H7 (cell line): ENCODE data around the gene PTPRU. TPM values are rescaled to one million over a fixed set of nuclear protein-coding genes. Genes with fewer than 3 reads are reported as not detected.

Source experiments
- DNase-seq: peaks from one replicate; pipeline ENCODE4 v3.0.0; 2012
- H3K27me3 ChIP-seq: 2 replicates; pipeline ENCODE4 v1.6.0; 2011; ENCODE audit warnings: mild to moderate bottlenecking, low read length; ENCODE audit not compliant: control insufficient read depth, insufficient read depth
- H3K36me3 ChIP-seq: replicated peaks from 2 replicates; pipeline ENCODE4 v1.5.1; 2011; ENCODE audit warnings: low read length; ENCODE audit not compliant: control insufficient read depth, insufficient read depth
- H3K4me3 ChIP-seq: 2 replicates; pipeline ENCODE4 v1.5.1; 2011; ENCODE audit warnings: low read depth, mild to moderate bottlenecking, control low read depth, low read length, moderate library complexity; ENCODE audit not compliant: insufficient read depth
- total RNA-seq: library from RNA; depleted of rRNA; stranded (reverse); fragments of >200 nt; shearing (Covaris generic); gene quantifications from 2 replicates; pipeline ENCODE4 v1.2.3, GENCODE V29; 2014

PTPRU gene
- total RNA-seq, 1 experiment from 2014 or later = 24.6 TPM

DNA sequence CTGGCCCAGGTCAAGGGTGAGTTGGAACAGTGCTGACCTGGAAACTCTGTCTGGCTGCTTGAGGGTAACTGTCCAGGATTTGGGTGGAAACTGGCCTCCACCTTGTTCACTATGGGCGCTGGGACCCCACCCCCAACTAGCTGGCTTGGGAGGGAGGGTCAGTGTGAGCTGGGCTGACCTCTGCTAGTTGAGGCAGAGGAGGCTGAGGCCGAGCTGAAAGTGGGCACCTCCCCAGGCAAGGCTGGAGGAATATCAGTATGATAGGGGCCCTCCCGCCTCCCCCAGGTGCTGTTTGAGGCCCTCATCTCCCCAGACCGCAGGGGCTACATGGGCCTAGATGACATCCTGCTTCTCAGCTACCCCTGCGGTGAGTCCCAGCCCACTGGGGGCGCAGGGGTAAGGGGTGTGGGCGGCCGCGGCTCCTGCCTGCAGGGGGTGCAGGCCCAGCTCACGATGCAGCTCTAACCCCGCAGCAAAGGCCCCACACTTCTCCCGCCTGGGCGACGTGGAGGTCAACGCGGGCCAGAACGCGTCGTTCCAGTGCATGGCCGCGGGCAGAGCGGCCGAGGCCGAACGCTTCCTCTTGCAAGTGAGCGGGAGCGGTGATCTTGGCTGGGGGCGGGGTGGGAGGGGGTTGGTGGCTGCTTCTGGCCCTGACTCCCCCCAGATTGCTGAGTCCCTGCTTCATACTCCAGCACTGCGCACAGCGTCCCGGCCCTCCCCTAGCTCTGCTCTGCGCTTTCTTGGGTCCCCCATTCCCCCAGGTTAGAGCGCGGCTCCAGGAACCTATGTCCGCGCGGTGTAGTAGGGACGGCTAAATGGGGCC, 22.9 kb downstream of the PTPRU start:
- peaks cover 25% of the 10 kb centered on the region for H3K27me3 ChIP-seq
- DNase-seq = peak; percentile 86
- no peaks in the 10 kb centered on the region for H3K36me3 ChIP-seq
- peak overlapping the region; percentile 71 for H3K4me3 ChIP-seq

DNA sequence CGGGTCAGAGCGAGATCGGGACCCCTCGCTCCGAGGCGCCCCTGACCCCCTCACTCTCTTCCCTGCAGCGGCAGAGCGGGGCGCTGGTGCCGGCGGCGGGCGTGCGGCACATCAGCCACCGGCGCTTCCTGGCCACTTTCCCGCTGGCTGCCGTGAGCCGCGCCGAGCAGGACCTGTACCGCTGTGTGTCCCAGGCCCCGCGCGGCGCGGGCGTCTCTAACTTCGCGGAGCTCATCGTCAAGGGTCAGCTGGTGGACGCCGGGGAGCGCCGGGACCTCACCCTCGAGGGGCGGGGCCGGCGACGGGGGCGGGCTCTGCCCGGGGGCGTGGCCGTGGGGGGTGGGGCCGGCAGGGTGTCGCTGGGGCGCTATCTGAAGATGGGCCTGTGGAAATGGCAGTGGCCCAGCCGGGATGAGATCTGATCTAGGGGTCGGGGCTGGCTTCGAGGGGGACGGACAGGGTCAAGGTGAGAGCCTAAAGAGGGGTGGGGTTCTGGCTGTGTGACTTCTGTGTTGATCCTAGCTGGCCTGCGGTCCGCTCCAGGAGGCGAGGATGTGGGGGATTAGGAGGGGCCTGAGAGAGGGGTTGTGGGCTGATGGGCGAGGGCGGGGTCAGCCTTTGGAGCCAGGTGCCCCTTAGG, 23.6 kb downstream of the PTPRU start:
- DNase-seq = peak; percentile 99
- peak overlapping the region; percentile 71 for H3K4me3 ChIP-seq

DNA sequence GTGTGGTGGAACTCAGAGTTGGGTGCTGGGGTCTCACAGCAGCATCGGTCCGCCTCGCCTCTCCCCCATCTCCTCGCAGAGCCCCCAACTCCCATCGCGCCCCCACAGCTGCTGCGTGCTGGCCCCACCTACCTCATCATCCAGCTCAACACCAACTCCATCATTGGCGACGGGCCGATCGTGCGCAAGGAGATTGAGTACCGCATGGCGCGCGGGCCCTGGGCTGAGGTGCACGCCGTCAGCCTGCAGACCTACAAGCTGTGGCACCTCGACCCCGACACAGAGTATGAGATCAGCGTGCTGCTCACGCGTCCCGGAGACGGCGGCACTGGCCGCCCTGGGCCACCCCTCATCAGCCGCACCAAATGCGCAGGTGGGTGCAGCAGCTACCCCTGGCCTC, 24.2 kb downstream of the PTPRU start:
- peak; percentile 80 for DNase-seq
- Histone ChIP-seq H3K27me3 (peaks cover 25% of the 10 kb centered on the region), H3K4me3 (peak overlapping the region; percentile 71), H3K36me3 (no peaks in the 10 kb centered on the region)

More for the DNA sequence above, 23.6 kb downstream of the PTPRU start:
- peaks cover 25% of the 10 kb centered on the region for H3K27me3 ChIP-seq
- H3K36me3 ChIP-seq = no peaks in the 10 kb centered on the region

- DNase-seq = no peak
- peaks cover 8% of the 10 kb centered on the region for H3K27me3 ChIP-seq
Measured at GRCh38 chr1:29264773-29265389, 28.6 kb downstream of the PTPRU start.

DNA sequence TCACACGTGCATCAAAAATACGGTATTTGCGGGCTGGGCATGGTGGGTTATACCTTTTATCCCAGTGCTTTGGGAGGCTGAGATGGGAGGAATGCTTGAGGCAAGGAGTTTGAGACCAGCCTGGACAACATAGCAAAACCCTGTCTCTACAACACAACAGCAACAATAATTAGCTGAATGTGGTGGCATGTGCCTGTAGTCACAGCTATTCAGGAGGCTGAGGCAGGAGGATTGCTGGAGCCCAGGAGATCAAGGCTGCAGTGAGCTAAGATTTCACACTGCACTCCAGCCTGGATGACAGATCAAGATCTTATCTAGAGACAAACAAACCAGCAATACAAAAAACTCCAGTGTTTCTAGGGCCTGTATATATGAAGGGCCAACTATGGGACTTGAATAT, 30.6 kb downstream of the PTPRU start:
- no peaks in the 10 kb centered on the region for H3K27me3 ChIP-seq
- DNase-seq = no peak
- no peaks in the 10 kb centered on the region for H3K36me3 ChIP-seq
- no peak overlapping the region for H3K4me3 ChIP-seq

More at GRCh38 chr1:29264773-29265389, 28.6 kb downstream of the PTPRU start:
- no peaks in the 10 kb centered on the region for H3K36me3 ChIP-seq
- no peak overlapping the region for H3K4me3 ChIP-seq

GRCh38 chr1:29267321-29268070, 31.2 kb downstream of the PTPRU start:
- no peak for DNase-seq
- Histone ChIP-seq H3K27me3 (no peaks in the 10 kb centered on the region), H3K36me3 (no peaks in the 10 kb centered on the region), H3K4me3 (no peak overlapping the region)

DNA sequence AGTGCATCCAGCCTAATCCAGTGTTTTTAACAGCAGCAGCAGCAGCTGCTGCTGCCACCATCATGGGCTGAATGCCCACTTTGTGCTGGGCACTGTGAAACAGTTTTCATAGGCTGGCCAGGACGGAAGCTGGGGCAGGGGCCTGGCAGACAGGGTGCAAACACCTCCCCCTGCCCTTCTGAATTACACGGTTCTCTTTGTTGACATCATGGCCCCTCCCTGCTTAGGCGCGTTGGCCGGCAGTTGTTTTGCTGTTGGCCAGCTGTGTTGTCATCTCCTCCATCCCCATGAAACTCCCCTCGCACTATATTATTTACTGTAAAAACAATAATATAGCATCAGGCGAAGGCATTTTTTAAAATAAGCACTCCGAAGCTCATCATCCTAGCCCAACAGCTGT, 33.1 kb downstream of the PTPRU start:
- Histone ChIP-seq H3K4me3 (no peak overlapping the region), H3K27me3 (no peaks in the 10 kb centered on the region), H3K36me3 (no peaks in the 10 kb centered on the region)
- DNase-seq = no peak

GRCh38 chr1:29270929-29271521, 34.7 kb downstream of the PTPRU start:
- peaks cover 2% of the 10 kb centered on the region for H3K36me3 ChIP-seq
- H3K27me3 ChIP-seq = no peaks in the 10 kb centered on the region
- H3K4me3 ChIP-seq = no peak overlapping the region
- DNase-seq = no peak

DNA sequence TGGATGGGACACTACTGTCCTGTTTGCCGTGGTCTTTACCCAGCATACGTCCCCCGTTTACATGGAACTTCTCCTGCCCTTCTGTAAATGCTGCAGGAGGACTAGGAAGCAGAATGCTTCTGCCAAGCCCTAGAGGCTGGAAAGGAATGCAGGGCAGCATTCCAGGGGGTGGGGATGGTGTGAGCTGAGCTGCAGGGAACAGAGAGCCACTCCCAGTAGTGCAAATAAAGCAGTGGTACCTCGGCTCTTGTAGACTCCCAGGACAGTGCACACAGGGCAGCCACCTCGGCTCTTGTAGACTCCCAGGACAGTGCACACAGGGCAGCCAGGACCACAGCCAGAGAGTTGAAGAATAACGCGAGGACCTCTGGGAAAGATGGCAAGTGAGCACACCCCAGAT, 35.4 kb downstream of the PTPRU start:
- H3K36me3 ChIP-seq = peaks cover 2% of the 10 kb centered on the region
- peak; percentile 86 for DNase-seq
- H3K27me3 ChIP-seq = no peaks in the 10 kb centered on the region
- no peak overlapping the region for H3K4me3 ChIP-seq

GRCh38 chr1:29272147-29272907, 36.0 kb downstream of the PTPRU start:
- DNase-seq = no peak
- no peaks in the 10 kb centered on the region for H3K27me3 ChIP-seq
- H3K4me3 ChIP-seq = no peak overlapping the region
- peaks cover 2% of the 10 kb centered on the region for H3K36me3 ChIP-seq

- DNase-seq = no peak
- Histone ChIP-seq H3K36me3 (peaks cover 2% of the 10 kb centered on the region), H3K27me3 (no peaks in the 10 kb centered on the region), H3K4me3 (no peak overlapping the region)
Measured at GRCh38 chr1:29275435-29275834, 39.1 kb downstream of the PTPRU start.

GRCh38 chr1:29278124-29278523, 41.8 kb downstream of the PTPRU start:
- no peak overlapping the region for H3K4me3 ChIP-seq
- H3K36me3 ChIP-seq = peaks cover 2% of the 10 kb centered on the region
- H3K27me3 ChIP-seq = no peaks in the 10 kb centered on the region
- DNase-seq = no peak

GRCh38 chr1:29279406-29279805, 43.1 kb downstream of the PTPRU start:
- H3K27me3 ChIP-seq = no peaks in the 10 kb centered on the region
- no peak for DNase-seq
- no peak overlapping the region for H3K4me3 ChIP-seq
- H3K36me3 ChIP-seq = peaks cover 2% of the 10 kb centered on the region
